ENCODE results near the gene SLC9B1.
"Not testable (repeated sequence)": the region's sequence is repeated elsewhere in the genome, so short reads cannot be mapped to it uniquely, and the experiment has no call there.

SLC9B1 gene

GRCh38 chr4:103011378-103012025, 8.0 kb downstream of the SLC9B1 start:
- DNase-seq (ENCODE audit: low spot score), result no peak

GRCh38 chr4:103010804-103011203, 8.7 kb downstream of the SLC9B1 start:
- no peak for DNase-seq (ENCODE audit: low spot score)

GRCh38 chr4:103008875-103009729, 10.4 kb downstream of the SLC9B1 start:
- DNase-seq (ENCODE audit: low spot score), result peak; percentile 63

- no peak for DNase-seq (ENCODE audit: low spot score)
Measured at GRCh38 chr4:103002551-103002950, 17.0 kb downstream of the SLC9B1 start.

GRCh38 chr4:102994803-102995202, 24.7 kb downstream of the SLC9B1 start:
- no peak for DNase-seq (ENCODE audit: low spot score)

GRCh38 chr4:102993985-102994384, 25.5 kb downstream of the SLC9B1 start:
- DNase-seq (ENCODE audit: low spot score), result not testable (repeated sequence)

GRCh38 chr4:102988429-102989020, 31.0 kb downstream of the SLC9B1 start:
- DNase-seq (ENCODE audit: low spot score), result no peak

GRCh38 chr4:102981005-102981404, 38.5 kb downstream of the SLC9B1 start:
- no peak for DNase-seq (ENCODE audit: low spot score)

GRCh38 chr4:102961813-102962212, 57.7 kb downstream of the SLC9B1 start:
- not testable (repeated sequence) for DNase-seq (ENCODE audit: low spot score)

GRCh38 chr4:102959496-102959895, 60.0 kb downstream of the SLC9B1 start:
- no peak for DNase-seq (ENCODE audit: low spot score)

GRCh38 chr4:102945066-102945465, 74.4 kb downstream of the SLC9B1 start:
- no peak for DNase-seq (ENCODE audit: low spot score)

- not testable (repeated sequence) for DNase-seq (ENCODE audit: low spot score)
Measured at GRCh38 chr4:102938063-102938462, 81.4 kb downstream of the SLC9B1 start.

GRCh38 chr4:102935716-102936115, 83.8 kb downstream of the SLC9B1 start:
- no peak for DNase-seq (ENCODE audit: low spot score)

- not testable (repeated sequence) for DNase-seq (ENCODE audit: low spot score)
Measured at GRCh38 chr4:102919697-102920096, 99.8 kb downstream of the SLC9B1 start.

- no peak for DNase-seq (ENCODE audit: low spot score)
Measured at GRCh38 chr4:102918859-102919258, 100.6 kb downstream of the SLC9B1 start.

- no peak for DNase-seq (ENCODE audit: low spot score)
Measured at GRCh38 chr4:102901804-102902203, 117.7 kb downstream of the SLC9B1 start.

- not testable (repeated sequence) for DNase-seq (ENCODE audit: low spot score)
Measured at GRCh38 chr4:102897610-102898009, 121.9 kb downstream of the SLC9B1 start.

GRCh38 chr4:102896547-102896946, 123.0 kb downstream of the SLC9B1 start:
- DNase-seq (ENCODE audit: low spot score), result not testable (repeated sequence)

GRCh38 chr4:102889866-102890265, 129.6 kb downstream of the SLC9B1 start:
- not testable (repeated sequence) for DNase-seq (ENCODE audit: low spot score)

GRCh38 chr4:102888570-102888969, 130.9 kb downstream of the SLC9B1 start:
- DNase-seq (ENCODE audit: low spot score), result not testable (repeated sequence)

GRCh38 chr4:102883278-102883677, 136.2 kb downstream of the SLC9B1 start:
- DNase-seq (ENCODE audit: low spot score), result no peak

GRCh38 chr4:102881343-102881742, 138.2 kb downstream of the SLC9B1 start:
- no peak for DNase-seq (ENCODE audit: low spot score)

- no peak for DNase-seq (ENCODE audit: low spot score)
Measured at GRCh38 chr4:102878901-102879300, 140.6 kb downstream of the SLC9B1 start.
